HepG2 (cell line): Measurements from ENCODE around the gene PIK3CB. TPM values are rescaled to one million over a fixed set of nuclear protein-coding genes. Genes with fewer than 3 reads are reported as not detected.

Experiments
- ATRX ChIP-seq: sonication (generic); formaldehyde crosslinking; IDR thresholded peaks from 2 replicates; pipeline ENCODE4 v1.4.0; 2020; ENCODE audit warnings: missing genetic modification reagents, borderline replicate concordance
- BRD4 ChIP-seq: sonication (generic); formaldehyde crosslinking; IDR thresholded peaks from 2 replicates; pipeline ENCODE4 v1.4.0; 2020; ENCODE audit warnings: missing genetic modification reagents
- CEBPG ChIP-seq: IDR thresholded peaks from 2 replicates; pipeline ENCODE4 v1.6.1; 2016
- E2F1 ChIP-seq: sonication (generic); formaldehyde crosslinking; IDR thresholded peaks from 2 replicates; pipeline ENCODE4 v1.5.0; 2020; ENCODE audit warnings: missing genetic modification reagents
- EHMT2 ChIP-seq: fragments of 200-600 bp; sonication (generic); IDR thresholded peaks from 2 replicates; pipeline ENCODE4 v1.7.0; 2017; ENCODE audit warnings: antibody characterized with exemption, low read depth, low read length, borderline replicate concordance
- JUNB ChIP-seq: sonication (generic); formaldehyde crosslinking; IDR thresholded peaks from 2 replicates; pipeline ENCODE4 v1.8.0; 2022; ENCODE audit warnings: missing genetic modification reagents, mild to moderate bottlenecking, borderline replicate concordance
- KDM5B ChIP-seq: sonication (generic); formaldehyde crosslinking; IDR thresholded peaks from 2 replicates; pipeline ENCODE4 v1.4.0; 2020; ENCODE audit warnings: missing genetic modification reagents, mild to moderate bottlenecking, borderline replicate concordance
- KLF6 ChIP-seq: IDR thresholded peaks from 2 replicates; pipeline ENCODE4 v1.8.0; 2016; ENCODE audit warnings: missing biosample characterization, missing genetic modification reagents
- LCORL ChIP-seq, 2 experiments: fragments of 450-650 bp in 1 of 2; sonication (generic) in 1 of 2; formaldehyde crosslinking in 1 of 2; IDR thresholded peaks; 2 replicates each; pipeline versions ENCODE4 v1.5.0 to v1.6.1; 2017 to 2020; ENCODE audit warnings: antibody characterized with exemption in 1 of 2, missing genetic modification reagents in 1 of 2
- MBNL3 ChIP-seq: fragments of 250-450 bp; sonication (Bioruptor Pico); conservative IDR thresholded peaks from 2 replicates; pipeline ENCODE4 v1.8.0; 2022; ENCODE audit warnings: mild to moderate bottlenecking, inconsistent platforms
- MED1 ChIP-seq: sonication (generic); formaldehyde crosslinking; IDR thresholded peaks from 2 replicates; pipeline ENCODE4 v1.4.0; 2020; ENCODE audit warnings: missing genetic modification reagents
- MEIS1 ChIP-seq: sonication (generic); formaldehyde crosslinking; IDR thresholded peaks from 2 replicates; pipeline ENCODE4 v1.9.0; 2021; ENCODE audit warnings: mild to moderate bottlenecking, missing genetic modification reagents, moderate library complexity, borderline replicate concordance
- NFYC ChIP-seq: IDR thresholded peaks from 2 replicates; pipeline ENCODE4 v1.6.1; 2016; ENCODE audit warnings: missing genetic modification reagents, missing compliant biosample characterization
- PAXIP1 ChIP-seq: sonication (generic); formaldehyde crosslinking; conservative IDR thresholded peaks from 2 replicates; pipeline ENCODE4 v1.4.0; 2020; ENCODE audit warnings: mild to moderate bottlenecking, missing genetic modification reagents, moderate library complexity
- PCBP2 ChIP-seq: fragments of 200-400 bp; formaldehyde crosslinking; optimal IDR thresholded peaks from 2 replicates; pipeline ENCODE3; 2018; ENCODE audit warnings: low read length, low read depth; ENCODE audit not compliant: poor library complexity, severe bottlenecking
- PPARG ChIP-seq: conservative IDR thresholded peaks from 2 replicates; pipeline ENCODE4 v1.6.1; 2016; ENCODE audit warnings: missing biosample characterization, missing genetic modification reagents
- SIX4 ChIP-seq: sonication (generic); formaldehyde crosslinking; IDR thresholded peaks from 2 replicates; pipeline ENCODE4 v1.4.0; 2020; ENCODE audit warnings: missing genetic modification reagents
- STAT5B ChIP-seq: sonication (generic); formaldehyde crosslinking; IDR thresholded peaks from 2 replicates; pipeline ENCODE4 v1.4.0; 2020; ENCODE audit warnings: missing genetic modification reagents
- TP53 ChIP-seq: sonication (generic); formaldehyde crosslinking; conservative IDR thresholded peaks from 2 replicates; pipeline ENCODE4 v1.4.0; 2020; ENCODE audit warnings: missing genetic modification reagents
- ZBTB20 ChIP-seq: sonication (generic); formaldehyde crosslinking; IDR thresholded peaks from 2 replicates; pipeline ENCODE4 v1.8.1; 2023; ENCODE audit warnings: missing genetic modification reagents, low read depth, mild to moderate bottlenecking, borderline replicate concordance
- ZFP36L1 ChIP-seq: sonication (generic); formaldehyde crosslinking; IDR thresholded peaks from 2 replicates; pipeline ENCODE4 v1.8.0; 2022; ENCODE audit warnings: mild to moderate bottlenecking, missing genetic modification reagents, moderate library complexity
- ZFP37 ChIP-seq: sonication (generic); formaldehyde crosslinking; IDR thresholded peaks from 2 replicates; pipeline ENCODE4 v1.4.0; 2020; ENCODE audit warnings: missing genetic modification reagents, borderline replicate concordance
- ZFX ChIP-seq: sonication (generic); formaldehyde crosslinking; IDR thresholded peaks from 2 replicates; pipeline ENCODE4 v1.4.0; 2020; ENCODE audit warnings: mild to moderate bottlenecking, low read depth, missing genetic modification reagents, moderate library complexity
- ZNF143 ChIP-seq: sonication (generic); formaldehyde crosslinking; IDR thresholded peaks from 2 replicates; pipeline ENCODE4 v1.4.0; 2020; ENCODE audit warnings: missing genetic modification reagents
- ZNF367 ChIP-seq: sonication (generic); formaldehyde crosslinking; IDR thresholded peaks from 2 replicates; pipeline ENCODE4 v1.4.0; 2020; ENCODE audit warnings: missing genetic modification reagents, borderline replicate concordance
- ZNF383 ChIP-seq: sonication (generic); formaldehyde crosslinking; IDR thresholded peaks from 2 replicates; pipeline ENCODE4 v1.4.0; 2020; ENCODE audit warnings: missing genetic modification reagents, mild to moderate bottlenecking, borderline replicate concordance
- ZNF451 ChIP-seq: sonication (generic); formaldehyde crosslinking; IDR thresholded peaks from 2 replicates; pipeline ENCODE4 v1.5.0; 2020; ENCODE audit warnings: mild to moderate bottlenecking, missing genetic modification reagents
- ZNF629 ChIP-seq: sonication (generic); formaldehyde crosslinking; conservative IDR thresholded peaks from 2 replicates; pipeline ENCODE4 v1.5.0; 2020; ENCODE audit warnings: missing genetic modification reagents
- ZNF792 ChIP-seq: IDR thresholded peaks from 2 replicates; pipeline ENCODE4 v1.6.1; 2016
- polyA plus RNA-seq, 8 experiments: library from polyadenylated mRNA; depleted of rRNA in 3 of 8; stranded (reverse) in 7 of 8; unstranded in 1 of 8; fragments of >200 nt; fragmentation: Illumina TruSeq in 4 of 8; extraction: Trizol in 4 of 8; gene quantifications; 2 replicates each; pipeline versions ENCODE4 v1.2.1 to v1.2.3, GENCODE V29; 2011 to 2016; ENCODE audit warnings: low read depth in 4 of 8, missing spikeins in 1 of 8, mixed read lengths in 1 of 8; ENCODE audit not compliant: insufficient read depth in 1 of 8
- total RNA-seq, 5 experiments: library from RNA; depleted of rRNA; stranded (reverse); fragments of >200 nt; fragmentation: Illumina TruSeq; extraction: Trizol; gene quantifications; 2 replicates each; pipeline ENCODE4 v1.2.3, GENCODE V29; 2016; ENCODE audit warnings: low read depth in 1 of 5

PIK3CB gene
- total and polyA plus RNA-seq, 2 of the 13 experiments (the other 11 are each of a cell fraction or from before 2014, with no cell fraction given): 6.6 to 18.7 TPM

- TF ChIP-seq STAT5B: no peak
- TF ChIP-seq ZNF792 (CRISPR knock-in tag): no peak
- 0 out of 2 replicates have a peak, but pooled peaks have one; percentile 18 for TF ChIP-seq ZFX (CRISPR knock-in tag)
- no peak for TF ChIP-seq ZNF367
- TF ChIP-seq JUNB: no peak
- TF ChIP-seq NFYC: no peak
- no peak for TF ChIP-seq MEIS1
- TF ChIP-seq LCORL (IDR thresholded peaks at IDR 0.05): no peak
- 0 out of 2 replicates have a peak, but pooled peaks have one; percentile 10 for TF ChIP-seq LCORL (CRISPR knock-in tag; IDR thresholded peaks at IDR 0.05)
- no peak for TF ChIP-seq ATRX (CRISPR knock-in tag)
- 0 out of 2 replicates have a peak, but pooled peaks have one; percentile 9 for TF ChIP-seq ZBTB20
- no peak for TF ChIP-seq KLF6 (CRISPR knock-in tag)
- TF ChIP-seq BRD4: no peak; the same call in 1 of the 2 replicates
- no peak for TF ChIP-seq SIX4 (CRISPR knock-in tag)
- TF ChIP-seq ZFP37 (CRISPR knock-in tag): 0 out of 2 replicates have a peak, but pooled peaks have one; percentile 8
- TF ChIP-seq KDM5B (CRISPR knock-in tag): no peak
- peak; percentile 34; the same call in 1 of the 2 replicates for TF ChIP-seq PPARG (CRISPR knock-in tag)
- TF ChIP-seq ZNF629 (CRISPR knock-in tag): 0 out of 2 replicates have a peak, but pooled peaks have one; percentile 2
- peak; percentile 16 for TF ChIP-seq MED1 (CRISPR knock-in tag)
- TF ChIP-seq ZFP36L1: no peak
- TF ChIP-seq CEBPG (CRISPR knock-in tag): peak; percentile 82
- no peak for TF ChIP-seq ZNF383 (CRISPR knock-in tag)
- no peak for TF ChIP-seq TP53
- TF ChIP-seq PAXIP1 (CRISPR knock-in tag): peak; percentile 57; the same call in 1 of the 2 replicates
- no peak for TF ChIP-seq ZNF143
- no peak for TF ChIP-seq PCBP2
- TF ChIP-seq MBNL3 (CRISPR knock-in tag): no peak
- no peak for TF ChIP-seq E2F1 (CRISPR knock-in tag)
- no peak for TF ChIP-seq EHMT2
- no peak for TF ChIP-seq ZNF451 (CRISPR knock-in tag)
Measured at GRCh38 chr3:138846262-138846791, 11.6 kb upstream of the PIK3CB start (continued).
